Heart left ventricle (tissue), 13 donors: ENCODE measurements around the gene PSPH.

Source experiments
- POLR2A ChIP-seq, 2 donors: fragments of 450-650 bp; IDR thresholded peaks; one replicate each; pipeline ENCODE4 v1.6.1; 2017; ENCODE audit warnings: antibody characterized with exemption in 2 of 2, mild to moderate bottlenecking in 2 of 2, moderate library complexity in 2 of 2
- TF ChIP-seq, protein P1 (sequence below), 12 donors: fragments of 200-600 bp; sonication (generic) in 4 of 12; IDR thresholded peaks; one replicate each; pipeline versions ENCODE4 v1.5.0 to v1.8.0; 2018 to 2022; ENCODE audit warnings: antibody characterized with exemption in 12 of 12, mild to moderate bottlenecking in 5 of 12
- donor health status: ischemic (EF 13 %, LVEDD 7.1; RV severe dilation, severe dysfunction).
- donor health status: DM: no; HTN: yes; CAD: no.
- donor health status: DM: no; HTN: no; CAD: no.
- donor health status: ischemic (EF 25% LVEDD 6.9; RV normal size, moderate dysfunction).
- donor health status: ischemic (EF 25% LVEDD 5.7; RV mildly dilated, moderate dysfunction).
- donor health status: ischemic (EF 35%, LVEDD 5.7; RV mildly dilated, moderate dysfunction).
- donor health status: nonischemic (EF 11% LVEDD 7.7; RV severe dilation, severe dysfunction).
- donor health status: DM: yes; HTN: yes; CAD: no.
- donor health status: PGD.
- donor health status: ischemic (EF 29% LVEDD 5.4; RV normal size, mild dysfunction).
- donor health status: nonischemic (EF 23%, LVEDD 6.1; RV moderate dilation, normal function).

DNA sequence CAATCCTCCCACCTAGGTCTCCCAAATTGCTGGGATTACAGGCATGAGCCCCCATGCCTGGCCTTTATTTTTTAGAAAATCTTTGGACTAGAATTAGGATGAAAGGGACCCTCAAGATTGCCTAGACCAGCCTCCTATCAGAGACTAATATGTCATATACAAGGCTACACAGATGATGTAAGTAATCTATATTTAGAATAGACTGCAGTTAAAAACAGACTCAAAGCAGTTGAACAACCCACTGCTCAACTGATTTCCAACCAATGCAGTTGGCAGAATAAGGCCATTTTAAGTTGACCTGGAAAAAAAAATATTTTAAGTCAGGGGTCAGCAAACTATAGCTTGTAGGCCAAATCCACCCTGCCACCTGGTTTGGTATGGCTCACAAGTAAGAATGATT lies 27.7 kb downstream of the PSPH start:
- TF ChIP-seq, protein P1, sequence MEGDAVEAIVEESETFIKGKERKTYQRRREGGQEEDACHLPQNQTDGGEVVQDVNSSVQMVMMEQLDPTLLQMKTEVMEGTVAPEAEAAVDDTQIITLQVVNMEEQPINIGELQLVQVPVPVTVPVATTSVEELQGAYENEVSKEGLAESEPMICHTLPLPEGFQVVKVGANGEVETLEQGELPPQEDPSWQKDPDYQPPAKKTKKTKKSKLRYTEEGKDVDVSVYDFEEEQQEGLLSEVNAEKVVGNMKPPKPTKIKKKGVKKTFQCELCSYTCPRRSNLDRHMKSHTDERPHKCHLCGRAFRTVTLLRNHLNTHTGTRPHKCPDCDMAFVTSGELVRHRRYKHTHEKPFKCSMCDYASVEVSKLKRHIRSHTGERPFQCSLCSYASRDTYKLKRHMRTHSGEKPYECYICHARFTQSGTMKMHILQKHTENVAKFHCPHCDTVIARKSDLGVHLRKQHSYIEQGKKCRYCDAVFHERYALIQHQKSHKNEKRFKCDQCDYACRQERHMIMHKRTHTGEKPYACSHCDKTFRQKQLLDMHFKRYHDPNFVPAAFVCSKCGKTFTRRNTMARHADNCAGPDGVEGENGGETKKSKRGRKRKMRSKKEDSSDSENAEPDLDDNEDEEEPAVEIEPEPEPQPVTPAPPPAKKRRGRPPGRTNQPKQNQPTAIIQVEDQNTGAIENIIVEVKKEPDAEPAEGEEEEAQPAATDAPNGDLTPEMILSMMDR (IDR thresholded peaks at IDR 0.05) = no peak
- TF ChIP-seq POLR2A (IDR thresholded peaks at IDR 0.05) = no peak
